GM21381 (cell line): ENCODE measurements around the gene UBE2N.
"Not testable (repeated sequence)": the region's sequence is repeated elsewhere in the genome, so short reads cannot be mapped to it uniquely, and the experiment has no call there.

Source experiments
- ATAC-seq: cut with Tn5 transposase; IDR thresholded peaks from one replicate; pipeline ENCODE4 v1.9.1; 2021; ENCODE audit warnings: mild to moderate bottlenecking, moderate library complexity; ENCODE audit not compliant: unreplicated experiment

Gene UBE2N

GRCh38 chr12:93381976-93382437 is 59.7 kb downstream of the UBE2N start:
- ATAC-seq: not testable (repeated sequence)

- ATAC-seq: no peak
Measured at GRCh38 chr12:93381161-93381975, 60.4 kb downstream of the UBE2N start.

- no peak for ATAC-seq
Measured at GRCh38 chr12:93380480-93381121, 61.1 kb downstream of the UBE2N start.

GRCh38 chr12:93379981-93380361 is 61.8 kb downstream of the UBE2N start:
- no peak for ATAC-seq

- no peak for ATAC-seq
Measured at GRCh38 chr12:93379326-93379980, 62.3 kb downstream of the UBE2N start.

- ATAC-seq: no peak
Measured at GRCh38 chr12:93378998-93379325, 62.8 kb downstream of the UBE2N start.

GRCh38 chr12:93378196-93378997 is 63.4 kb downstream of the UBE2N start:
- ATAC-seq: peak; percentile 30

DNA sequence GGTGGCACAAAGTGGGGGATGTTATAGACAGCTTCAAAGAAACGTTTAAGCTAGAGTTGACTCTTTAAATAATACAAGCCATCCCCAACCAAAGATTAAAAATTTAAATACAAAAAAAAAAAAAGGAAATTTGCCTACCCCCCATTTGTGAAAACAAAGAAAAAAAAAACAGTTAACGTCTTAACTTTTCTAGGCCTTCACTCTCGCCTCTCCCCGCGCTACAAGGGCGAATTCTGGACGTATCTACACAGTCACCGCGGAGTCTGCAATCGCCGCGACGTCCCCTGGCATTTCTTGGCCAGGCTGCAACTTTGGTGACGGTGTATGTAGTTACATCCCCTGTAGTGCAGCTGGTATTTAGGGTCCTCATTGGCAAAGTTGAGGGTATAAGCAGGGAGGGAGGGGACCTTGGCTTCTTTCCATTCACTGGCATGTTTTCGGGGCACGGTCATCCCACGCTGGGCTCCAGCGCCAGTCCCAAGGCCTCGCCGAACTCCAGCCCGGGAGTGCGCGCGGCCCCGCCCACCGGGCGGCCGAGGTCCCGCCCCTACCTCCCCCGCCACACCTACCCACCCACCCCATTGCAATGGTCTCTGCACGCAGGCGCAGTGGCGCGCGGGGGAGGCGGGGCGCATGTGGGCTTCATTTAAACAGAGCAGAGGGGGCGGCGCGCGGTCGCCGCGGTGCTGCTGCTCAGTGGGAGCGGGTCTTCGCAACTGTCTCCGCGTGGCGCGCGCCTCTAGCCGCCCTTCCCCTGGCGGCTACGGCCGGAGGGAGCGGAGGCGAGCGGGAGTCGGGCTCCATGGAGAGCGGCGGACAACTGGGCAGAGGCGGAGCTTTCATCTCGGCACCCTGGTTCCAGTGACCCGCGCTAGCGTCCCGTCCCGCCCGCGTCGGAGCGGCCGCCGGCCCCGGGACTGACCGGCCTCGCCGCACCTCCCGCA is 64.2 kb downstream of the UBE2N start, which contains the start of gene NUDT4:
Gene NUDT4 (plus strand): TSS at position 674 of the 944 bp plus-strand sequence. CDS start 398 bp downstream, outside the sequence.
- ATAC-seq: peak; percentile 64

DNA sequence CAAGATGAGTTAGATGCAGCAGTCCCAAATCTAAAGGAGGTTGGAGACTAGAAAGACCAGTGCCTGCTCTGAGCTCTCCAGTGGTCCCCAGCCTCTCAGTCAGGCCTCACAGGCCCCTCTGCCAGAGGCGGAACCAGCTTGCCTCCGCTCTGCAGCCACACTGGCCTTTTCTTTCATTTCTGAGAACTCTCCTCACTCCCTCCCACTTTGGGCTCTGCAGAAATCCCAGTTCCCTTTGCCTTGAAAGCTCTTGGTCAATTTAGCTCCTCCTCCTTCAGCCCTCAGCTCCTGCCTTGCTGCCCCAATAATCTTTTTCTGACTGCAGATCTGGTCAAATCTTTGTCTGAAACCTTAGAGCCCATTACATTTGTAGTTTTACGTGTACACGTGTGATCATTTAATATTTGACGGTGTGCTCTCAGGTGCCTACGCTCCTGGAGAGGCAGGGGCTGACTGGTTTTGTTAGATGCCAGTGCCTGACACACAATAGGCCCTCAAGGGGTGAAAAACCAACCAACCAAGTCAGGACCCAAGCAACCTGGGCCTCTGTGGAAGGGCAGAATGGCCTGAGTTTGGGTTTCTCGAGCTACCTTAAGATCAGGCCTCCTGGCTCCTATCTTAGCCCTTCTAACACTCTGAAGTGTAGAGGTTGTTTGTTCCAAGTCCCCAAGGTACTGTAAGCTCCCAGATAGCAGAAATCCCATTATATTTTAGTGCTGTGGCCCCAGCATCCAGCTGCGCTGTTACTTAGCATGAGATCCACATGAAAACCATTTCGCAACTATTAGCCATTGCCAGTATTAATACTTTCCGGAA is 65.1 kb downstream of the UBE2N start:
- ATAC-seq: no peak

GRCh38 chr12:93375906-93376305 is 65.8 kb downstream of the UBE2N start:
- no peak for ATAC-seq

GRCh38 chr12:93373961-93374656 is 67.6 kb downstream of the UBE2N start:
- no peak for ATAC-seq

GRCh38 chr12:93370947-93371346 is 70.8 kb downstream of the UBE2N start:
- no peak for ATAC-seq

DNA sequence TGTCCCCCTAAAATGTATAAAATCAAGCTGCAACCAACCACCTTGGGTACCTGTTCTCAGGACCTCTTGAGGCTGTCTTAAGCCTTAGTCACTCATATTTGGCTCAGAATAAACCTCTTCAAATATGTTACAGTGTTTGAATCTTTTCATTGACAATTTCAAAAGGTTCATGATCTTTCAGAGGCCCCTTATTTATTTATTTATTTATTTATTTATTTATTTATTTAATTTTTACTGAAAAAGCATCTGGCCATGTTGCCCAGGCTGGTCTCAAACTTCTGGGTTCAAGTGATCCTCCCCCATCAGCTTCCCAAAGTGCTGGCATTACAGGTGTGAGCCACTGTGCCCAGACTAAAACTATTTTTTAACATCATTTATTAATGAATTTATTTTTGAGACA is 72.2 kb downstream of the UBE2N start:
- ATAC-seq: no peak

DNA sequence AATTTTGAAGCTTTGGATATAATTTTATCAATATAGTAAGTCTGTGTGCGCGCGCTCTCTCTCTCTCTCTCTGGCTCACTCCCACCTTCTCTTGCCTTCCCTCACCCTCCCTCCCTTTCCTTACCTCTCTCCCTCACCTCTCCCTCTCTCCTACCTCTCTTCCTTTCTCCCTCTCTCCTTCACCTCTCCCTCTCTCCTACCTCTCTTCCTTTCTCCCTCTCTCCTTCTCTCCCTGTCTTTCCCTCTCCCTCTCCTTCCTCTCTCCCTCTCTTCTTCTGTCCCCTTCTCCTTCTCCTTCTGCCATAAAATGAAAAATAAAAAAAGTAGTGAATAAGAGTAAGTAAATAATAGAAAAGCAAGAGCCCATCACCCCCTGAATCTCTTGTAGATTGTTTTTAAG is 73.0 kb downstream of the UBE2N start:
- no peak for ATAC-seq

DNA sequence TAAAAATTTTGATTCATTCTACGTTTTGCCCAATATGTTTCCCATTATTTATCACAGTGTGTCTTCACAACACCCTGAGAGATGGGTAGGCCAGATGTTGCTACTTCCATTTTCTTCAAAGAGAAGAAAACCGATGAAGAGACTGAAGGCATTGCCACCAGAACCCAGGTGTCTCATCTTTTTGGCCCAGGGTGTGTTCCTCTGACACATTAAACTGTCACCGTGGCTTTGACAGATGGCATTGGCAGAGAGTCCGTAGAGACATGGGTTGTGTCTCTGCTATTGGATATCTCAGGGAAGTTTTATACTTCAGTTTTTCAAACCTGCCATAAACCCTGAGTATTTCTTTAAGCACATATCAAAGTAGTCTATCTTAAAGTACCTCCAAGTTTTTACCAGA is 75.3 kb downstream of the UBE2N start:
- ATAC-seq: no peak

DNA sequence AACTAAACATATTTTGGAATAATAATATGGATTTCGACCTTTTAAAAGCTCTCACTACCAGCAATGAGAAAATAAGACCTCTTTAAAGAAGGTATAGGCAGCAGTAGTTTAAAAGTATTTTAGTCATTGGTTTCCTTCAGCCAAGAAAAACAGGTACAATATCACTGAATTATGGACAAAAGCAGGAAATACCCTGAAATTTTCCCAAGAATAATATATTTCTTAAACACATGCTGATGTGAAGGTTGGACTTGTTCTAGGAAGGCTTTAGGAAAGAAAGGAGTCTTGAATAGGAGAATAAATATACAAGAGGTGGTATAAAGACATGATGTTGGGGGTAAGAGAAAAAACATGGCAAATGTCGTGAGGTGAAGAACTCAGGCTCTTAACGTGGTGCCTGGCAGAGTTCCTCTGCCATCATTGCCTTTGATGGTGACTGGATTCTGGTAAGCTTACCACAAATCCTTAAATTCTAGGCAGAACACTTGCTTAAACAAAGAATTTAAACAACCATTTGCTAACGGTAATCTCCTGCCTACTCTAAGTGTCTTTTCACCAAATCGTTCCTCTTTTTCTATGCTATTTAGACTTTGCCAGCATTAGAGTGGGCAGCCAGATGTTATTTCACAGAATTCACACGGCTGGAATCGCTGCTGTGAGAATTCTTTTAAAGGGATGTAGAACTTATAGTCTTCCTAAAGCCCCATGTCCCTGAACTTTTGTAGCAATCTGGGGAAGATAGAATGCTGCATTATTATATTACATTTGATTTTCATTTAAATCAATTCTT is 75.9 kb downstream of the UBE2N start:
- no peak for ATAC-seq

DNA sequence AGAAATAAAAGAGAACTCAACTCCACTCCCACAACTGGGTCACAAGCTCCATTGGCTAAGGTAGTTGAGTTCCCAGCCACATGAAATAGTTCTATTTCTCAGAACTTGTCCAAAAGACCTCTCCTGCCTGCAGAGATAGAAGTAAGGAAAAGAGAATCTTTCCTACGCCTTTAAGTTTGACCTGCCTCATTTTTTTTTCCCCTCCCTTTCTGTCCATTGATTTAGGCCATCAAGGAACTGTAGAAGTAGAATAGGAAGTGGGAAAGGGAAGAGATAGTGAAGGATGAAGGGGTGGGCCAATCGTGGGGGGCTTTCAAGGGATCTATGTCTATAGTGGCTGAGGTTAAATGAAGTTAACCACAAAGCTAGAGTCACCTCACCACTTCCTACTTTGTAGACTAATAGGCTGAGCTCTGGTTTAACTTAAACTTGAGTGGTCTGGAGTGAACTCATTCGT is 77.9 kb downstream of the UBE2N start:
- no peak for ATAC-seq
